HepG2 (cell line): ENCODE measurements around the gene PIM1. TPM values are rescaled to one million over a fixed set of nuclear protein-coding genes. Genes with fewer than 3 reads are reported as not detected.

Experiments
- DR1 ChIP-seq: sonication (generic); formaldehyde crosslinking; IDR thresholded peaks from 2 replicates; pipeline ENCODE4 v1.8.0; 2021; ENCODE audit warnings: mild to moderate bottlenecking, missing genetic modification reagents, inconsistent platforms
- EP300 ChIP-seq, 3 experiments: sonication (generic) in 1 of 3; formaldehyde crosslinking in 1 of 3; IDR thresholded peaks; 2 replicates each; pipeline versions ENCODE4 v1.5.1 to v1.6.1; 2011 to 2020; ENCODE audit warnings: low read depth in 2 of 3, low read length in 2 of 3, borderline replicate concordance in 1 of 3, improper control_type of control experiment in 1 of 3, mild to moderate bottlenecking in 1 of 3, missing genetic modification reagents in 1 of 3, moderate library complexity in 1 of 3
- GABPA ChIP-seq, 2 experiments: IDR thresholded peaks; 2 replicates each; pipeline ENCODE4 v1.6.1; 2011 to 2016; ENCODE audit warnings: low read depth in 2 of 2, low read length in 1 of 2, missing biosample characterization in 1 of 2, missing genetic modification characterization in 1 of 2
- NFKB2 ChIP-seq: sonication (generic); formaldehyde crosslinking; IDR thresholded peaks from 2 replicates; pipeline ENCODE4 v1.4.0; 2020; ENCODE audit warnings: missing genetic modification reagents, borderline replicate concordance
- RAD51 ChIP-seq: fragments of 450-650 bp; IDR thresholded peaks from 2 replicates; pipeline ENCODE4 v1.6.1; 2016; ENCODE audit warnings: borderline replicate concordance
- RBM22 ChIP-seq: fragments of 200-400 bp; formaldehyde crosslinking; optimal IDR thresholded peaks from 2 replicates; pipeline ENCODE3; 2017; ENCODE audit warnings: mild to moderate bottlenecking, low read length, moderate library complexity
- THAP9 ChIP-seq: sonication (generic); formaldehyde crosslinking; IDR thresholded peaks from 2 replicates; pipeline ENCODE4; 2020; ENCODE audit warnings: missing genetic modification reagents, mild to moderate bottlenecking, borderline replicate concordance
- U2AF2 ChIP-seq: fragments of 200-400 bp; formaldehyde crosslinking; IDR thresholded peaks from 2 replicates; pipeline ENCODE4 v1.6.1; 2017; ENCODE audit warnings: low read depth, mild to moderate bottlenecking, low read length
- ZBTB46 ChIP-seq: sonication (generic); formaldehyde crosslinking; IDR thresholded peaks from 2 replicates; pipeline ENCODE4 v1.4.0; 2020; ENCODE audit warnings: mild to moderate bottlenecking, missing genetic modification reagents, borderline replicate concordance
- ZFX ChIP-seq: sonication (generic); formaldehyde crosslinking; IDR thresholded peaks from 2 replicates; pipeline ENCODE4 v1.4.0; 2020; ENCODE audit warnings: mild to moderate bottlenecking, low read depth, missing genetic modification reagents, moderate library complexity
- ZNF484 ChIP-seq: sonication (generic); formaldehyde crosslinking; IDR thresholded peaks from 2 replicates; pipeline ENCODE4 v1.5.1; 2020; ENCODE audit warnings: mild to moderate bottlenecking, low read depth, missing genetic modification reagents, borderline replicate concordance
- ZNF652 ChIP-seq: IDR thresholded peaks from 2 replicates; pipeline ENCODE4 v1.6.1; 2016; ENCODE audit warnings: low read depth, borderline replicate concordance
- polyA plus RNA-seq, 8 experiments: library from polyadenylated mRNA; depleted of rRNA in 3 of 8; stranded (reverse) in 7 of 8; unstranded in 1 of 8; fragments of >200 nt; fragmentation: Illumina TruSeq in 4 of 8; extraction: Trizol in 4 of 8; gene quantifications; 2 replicates each; pipeline versions ENCODE4 v1.2.1 to v1.2.3, GENCODE V29; 2011 to 2016; ENCODE audit warnings: low read depth in 4 of 8, missing spikeins in 1 of 8, mixed read lengths in 1 of 8; ENCODE audit not compliant: insufficient read depth in 1 of 8
- total RNA-seq, 5 experiments: library from RNA; depleted of rRNA; stranded (reverse); fragments of >200 nt; fragmentation: Illumina TruSeq; extraction: Trizol; gene quantifications; 2 replicates each; pipeline ENCODE4 v1.2.3, GENCODE V29; 2016; ENCODE audit warnings: low read depth in 1 of 5
- TF ChIP-seq, protein P1 (sequence below): sonication (generic); formaldehyde crosslinking; IDR thresholded peaks from 2 replicates; pipeline ENCODE4 v1.8.1; 2022; ENCODE audit warnings: low read depth, mild to moderate bottlenecking, missing genetic modification reagents
- TF ChIP-seq, protein P2 (sequence below): sonication (generic); formaldehyde crosslinking; IDR thresholded peaks from 2 replicates; pipeline ENCODE4 v1.4.0; 2020; ENCODE audit warnings: low read depth, missing genetic modification reagents

PIM1 gene
- total and polyA plus RNA-seq, 2 of the 13 experiments (the other 11 are each of a cell fraction or from before 2014, with no cell fraction given) = 29.4 to 117 TPM

GRCh38 chr6:37207903-37208456, 38.0 kb downstream of the PIM1 start (continued):
- TF ChIP-seq ZBTB46 (no peak), EP300 (IDR thresholded peaks at IDR 0.05; ENCODE audit: low read depth in 2 of 2, low read length in 2 of 2) (no peak), EP300 (CRISPR knock-in tag; IDR thresholded peaks at IDR 0.05; ENCODE audit: borderline replicate concordance) (no peak), U2AF2 (no peak), ZNF484 (CRISPR knock-in tag) (no peak), RAD51 (no peak), RBM22 (no peak), GABPA (IDR thresholded peaks at IDR 0.05; ENCODE audit: low read depth, low read length) (no peak), GABPA (CRISPR knock-in tag; IDR thresholded peaks at IDR 0.05; ENCODE audit: low read depth) (no peak), DR1 (CRISPR knock-in tag) (no peak), THAP9 (CRISPR knock-in tag) (no peak), NFKB2 (no peak), ZNF652 (CRISPR knock-in tag) (no peak), ZFX (CRISPR knock-in tag) (no peak)
- TF ChIP-seq, protein P1, sequence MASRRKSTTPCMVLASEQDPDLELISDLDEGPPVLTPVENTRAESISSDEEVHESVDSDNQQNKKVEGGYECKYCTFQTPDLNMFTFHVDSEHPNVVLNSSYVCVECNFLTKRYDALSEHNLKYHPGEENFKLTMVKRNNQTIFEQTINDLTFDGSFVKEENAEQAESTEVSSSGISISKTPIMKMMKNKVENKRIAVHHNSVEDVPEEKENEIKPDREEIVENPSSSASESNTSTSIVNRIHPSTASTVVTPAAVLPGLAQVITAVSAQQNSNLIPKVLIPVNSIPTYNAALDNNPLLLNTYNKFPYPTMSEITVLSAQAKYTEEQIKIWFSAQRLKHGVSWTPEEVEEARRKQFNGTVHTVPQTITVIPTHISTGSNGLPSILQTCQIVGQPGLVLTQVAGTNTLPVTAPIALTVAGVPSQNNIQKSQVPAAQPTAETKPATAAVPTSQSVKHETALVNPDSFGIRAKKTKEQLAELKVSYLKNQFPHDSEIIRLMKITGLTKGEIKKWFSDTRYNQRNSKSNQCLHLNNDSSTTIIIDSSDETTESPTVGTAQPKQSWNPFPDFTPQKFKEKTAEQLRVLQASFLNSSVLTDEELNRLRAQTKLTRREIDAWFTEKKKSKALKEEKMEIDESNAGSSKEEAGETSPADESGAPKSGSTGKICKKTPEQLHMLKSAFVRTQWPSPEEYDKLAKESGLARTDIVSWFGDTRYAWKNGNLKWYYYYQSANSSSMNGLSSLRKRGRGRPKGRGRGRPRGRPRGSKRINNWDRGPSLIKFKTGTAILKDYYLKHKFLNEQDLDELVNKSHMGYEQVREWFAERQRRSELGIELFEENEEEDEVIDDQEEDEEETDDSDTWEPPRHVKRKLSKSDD (CRISPR knock-in tag) = no peak
- TF ChIP-seq, protein P2, sequence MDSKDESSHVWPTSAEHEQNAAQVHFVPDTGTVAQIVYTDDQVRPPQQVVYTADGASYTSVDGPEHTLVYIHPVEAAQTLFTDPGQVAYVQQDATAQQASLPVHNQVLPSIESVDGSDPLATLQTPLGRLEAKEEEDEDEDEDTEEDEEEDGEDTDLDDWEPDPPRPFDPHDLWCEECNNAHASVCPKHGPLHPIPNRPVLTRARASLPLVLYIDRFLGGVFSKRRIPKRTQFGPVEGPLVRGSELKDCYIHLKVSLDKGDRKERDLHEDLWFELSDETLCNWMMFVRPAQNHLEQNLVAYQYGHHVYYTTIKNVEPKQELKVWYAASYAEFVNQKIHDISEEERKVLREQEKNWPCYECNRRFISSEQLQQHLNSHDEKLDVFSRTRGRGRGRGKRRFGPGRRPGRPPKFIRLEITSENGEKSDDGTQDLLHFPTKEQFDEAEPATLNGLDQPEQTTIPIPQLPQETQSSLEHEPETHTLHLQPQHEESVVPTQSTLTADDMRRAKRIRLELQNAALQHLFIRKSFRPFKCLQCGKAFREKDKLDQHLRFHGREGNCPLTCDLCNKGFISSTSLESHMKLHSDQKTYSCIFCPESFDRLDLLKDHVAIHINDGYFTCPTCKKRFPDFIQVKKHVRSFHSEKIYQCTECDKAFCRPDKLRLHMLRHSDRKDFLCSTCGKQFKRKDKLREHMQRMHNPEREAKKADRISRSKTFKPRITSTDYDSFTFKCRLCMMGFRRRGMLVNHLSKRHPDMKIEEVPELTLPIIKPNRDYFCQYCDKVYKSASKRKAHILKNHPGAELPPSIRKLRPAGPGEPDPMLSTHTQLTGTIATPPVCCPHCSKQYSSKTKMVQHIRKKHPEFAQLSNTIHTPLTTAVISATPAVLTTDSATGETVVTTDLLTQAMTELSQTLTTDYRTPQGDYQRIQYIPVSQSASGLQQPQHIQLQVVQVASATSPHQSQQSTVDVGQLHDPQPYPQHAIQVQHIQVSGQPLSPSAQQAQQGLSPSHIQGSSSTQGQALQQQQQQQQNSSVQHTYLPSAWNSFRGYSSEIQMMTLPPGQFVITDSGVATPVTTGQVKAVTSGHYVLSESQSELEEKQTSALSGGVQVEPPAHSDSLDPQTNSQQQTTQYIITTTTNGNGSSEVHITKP = no peak
